Osteocyte (in vitro differentiated cells): ENCODE data around the gene LPIN2. TPM values are rescaled to one million over a fixed set of nuclear protein-coding genes. Genes with fewer than 3 reads are reported as not detected.

Source experiments
- DNase-seq: peaks from one replicate; pipeline ENCODE4 v3.0.0; 2021; ENCODE audit warnings: mixed read lengths; ENCODE audit not compliant: unreplicated experiment; ENCODE audit errors: extremely low spot score
- H3K27ac Mint-ChIP-seq: one replicate; pipeline ENCODE4 v1.8.0; 2021; ENCODE audit warnings: mild to moderate bottlenecking, mixed read lengths; ENCODE audit not compliant: unreplicated experiment
- H3K27me3 Mint-ChIP-seq: one replicate; pipeline ENCODE4 v1.8.0; 2021; ENCODE audit warnings: mixed read lengths; ENCODE audit not compliant: unreplicated experiment
- H3K36me3 Mint-ChIP-seq: one replicate; pipeline ENCODE4 v1.8.0; 2021; ENCODE audit warnings: mixed read lengths; ENCODE audit not compliant: unreplicated experiment
- H3K4me1 Mint-ChIP-seq: one replicate; pipeline ENCODE4 v1.8.0; 2021; ENCODE audit warnings: mixed read lengths; ENCODE audit not compliant: unreplicated experiment
- H3K4me3 Mint-ChIP-seq: one replicate; pipeline ENCODE4 v1.8.0; 2021; ENCODE audit warnings: mild to moderate bottlenecking, moderate library complexity, mixed read lengths; ENCODE audit not compliant: unreplicated experiment
- H3K9me3 Mint-ChIP-seq: one replicate; pipeline ENCODE4 v1.8.0; 2021; ENCODE audit warnings: mixed read lengths; ENCODE audit not compliant: unreplicated experiment
- total RNA-seq: library from RNA; stranded (reverse); gene quantifications from 2 replicates; pipeline ENCODE4 v1.2.1, GENCODE V29; 2021
- TF ChIP-seq, protein P1 (sequence below): fragments of 200-600 bp; sonication (generic); IDR thresholded peaks from 2 replicates; pipeline ENCODE4 v1.5.0; 2021; ENCODE audit warnings: antibody characterized with exemption, mild to moderate bottlenecking, moderate library complexity

LPIN2 gene
- total RNA-seq, 1 donor from 2014 or later, result 34.8 TPM

GRCh38 chr18:2985628-2986027, 27.3 kb downstream of the LPIN2 start:
- no peak for DNase-seq
- Mint-ChIP-seq H3K9me3 (peaks cover 13% of the 10 kb centered on the region), H3K27me3 (no peaks in the 10 kb centered on the region), H3K27ac (peak overlapping the region; percentile 1), H3K36me3 (peaks cover 9% of the 10 kb centered on the region), H3K4me3 (no peak overlapping the region), H3K4me1 (peaks cover 77% of the 10 kb centered on the region)
- TF ChIP-seq, protein P1, sequence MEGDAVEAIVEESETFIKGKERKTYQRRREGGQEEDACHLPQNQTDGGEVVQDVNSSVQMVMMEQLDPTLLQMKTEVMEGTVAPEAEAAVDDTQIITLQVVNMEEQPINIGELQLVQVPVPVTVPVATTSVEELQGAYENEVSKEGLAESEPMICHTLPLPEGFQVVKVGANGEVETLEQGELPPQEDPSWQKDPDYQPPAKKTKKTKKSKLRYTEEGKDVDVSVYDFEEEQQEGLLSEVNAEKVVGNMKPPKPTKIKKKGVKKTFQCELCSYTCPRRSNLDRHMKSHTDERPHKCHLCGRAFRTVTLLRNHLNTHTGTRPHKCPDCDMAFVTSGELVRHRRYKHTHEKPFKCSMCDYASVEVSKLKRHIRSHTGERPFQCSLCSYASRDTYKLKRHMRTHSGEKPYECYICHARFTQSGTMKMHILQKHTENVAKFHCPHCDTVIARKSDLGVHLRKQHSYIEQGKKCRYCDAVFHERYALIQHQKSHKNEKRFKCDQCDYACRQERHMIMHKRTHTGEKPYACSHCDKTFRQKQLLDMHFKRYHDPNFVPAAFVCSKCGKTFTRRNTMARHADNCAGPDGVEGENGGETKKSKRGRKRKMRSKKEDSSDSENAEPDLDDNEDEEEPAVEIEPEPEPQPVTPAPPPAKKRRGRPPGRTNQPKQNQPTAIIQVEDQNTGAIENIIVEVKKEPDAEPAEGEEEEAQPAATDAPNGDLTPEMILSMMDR, result peak; percentile 49

- Mint-ChIP-seq H3K4me3 (no peak overlapping the region), H3K27ac (peak overlapping the region; percentile 29), H3K9me3 (peaks cover 7% of the 10 kb centered on the region), H3K4me1 (peaks cover 86% of the 10 kb centered on the region), H3K27me3 (no peaks in the 10 kb centered on the region), H3K36me3 (peaks cover 4% of the 10 kb centered on the region)
- DNase-seq, result no peak
- TF ChIP-seq, protein P1, result no peak
These were observed 28.2 kb downstream of the LPIN2 start for GRCh38 chr18:2984703-2985261.

DNA sequence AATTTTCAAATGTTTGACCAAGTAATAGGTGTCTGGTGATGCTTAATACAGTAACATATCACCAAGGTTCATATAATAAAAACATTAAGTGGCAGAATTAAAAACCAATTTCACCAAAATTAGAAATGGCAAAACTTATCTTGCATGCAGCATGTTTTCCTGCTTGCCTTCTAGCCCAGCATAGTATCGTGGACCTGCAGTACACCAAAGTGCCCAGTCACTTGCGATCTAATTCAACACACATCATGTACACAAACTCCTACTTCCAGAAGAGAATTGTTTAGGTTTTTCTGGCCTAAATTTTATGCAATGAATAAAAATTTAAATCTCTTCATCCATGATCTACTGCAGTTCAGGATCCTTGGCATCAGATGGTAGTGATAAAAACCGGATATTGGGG, 28.9 kb downstream of the LPIN2 start:
- Mint-ChIP-seq H3K27me3 (no peaks in the 10 kb centered on the region), H3K36me3 (peaks cover under 1% of the 10 kb centered on the region), H3K4me1 (peaks cover 89% of the 10 kb centered on the region), H3K4me3 (no peak overlapping the region), H3K27ac (peak overlapping the region; percentile 29), H3K9me3 (peaks cover 2% of the 10 kb centered on the region)
- TF ChIP-seq, protein P1, result no peak
- no peak for DNase-seq

DNA sequence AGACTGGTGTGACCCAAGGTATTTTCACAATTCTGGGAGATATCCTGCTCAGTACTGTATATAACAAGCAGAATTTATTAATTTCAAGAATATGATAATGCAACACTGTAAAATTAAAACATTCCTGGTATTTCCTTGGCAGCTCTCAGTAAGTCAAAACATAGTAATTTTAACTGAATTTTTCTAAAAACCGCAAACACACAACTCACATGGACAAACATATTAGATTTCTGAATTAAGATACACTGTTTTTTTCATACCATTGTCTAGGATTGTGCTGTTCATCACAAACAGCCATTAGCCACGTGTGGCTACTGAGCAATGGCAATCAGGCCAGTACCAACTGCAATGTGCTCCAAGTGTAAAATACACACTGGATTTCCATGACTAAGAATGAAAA, 29.6 kb downstream of the LPIN2 start:
- no peak for DNase-seq
- Mint-ChIP-seq H3K9me3 (no peaks in the 10 kb centered on the region), H3K27ac (peak overlapping the region; percentile 98), H3K27me3 (no peaks in the 10 kb centered on the region), H3K36me3 (no peaks in the 10 kb centered on the region), H3K4me1 (peaks cover 89% of the 10 kb centered on the region), H3K4me3 (no peak overlapping the region)
- TF ChIP-seq, protein P1, result no peak

DNA sequence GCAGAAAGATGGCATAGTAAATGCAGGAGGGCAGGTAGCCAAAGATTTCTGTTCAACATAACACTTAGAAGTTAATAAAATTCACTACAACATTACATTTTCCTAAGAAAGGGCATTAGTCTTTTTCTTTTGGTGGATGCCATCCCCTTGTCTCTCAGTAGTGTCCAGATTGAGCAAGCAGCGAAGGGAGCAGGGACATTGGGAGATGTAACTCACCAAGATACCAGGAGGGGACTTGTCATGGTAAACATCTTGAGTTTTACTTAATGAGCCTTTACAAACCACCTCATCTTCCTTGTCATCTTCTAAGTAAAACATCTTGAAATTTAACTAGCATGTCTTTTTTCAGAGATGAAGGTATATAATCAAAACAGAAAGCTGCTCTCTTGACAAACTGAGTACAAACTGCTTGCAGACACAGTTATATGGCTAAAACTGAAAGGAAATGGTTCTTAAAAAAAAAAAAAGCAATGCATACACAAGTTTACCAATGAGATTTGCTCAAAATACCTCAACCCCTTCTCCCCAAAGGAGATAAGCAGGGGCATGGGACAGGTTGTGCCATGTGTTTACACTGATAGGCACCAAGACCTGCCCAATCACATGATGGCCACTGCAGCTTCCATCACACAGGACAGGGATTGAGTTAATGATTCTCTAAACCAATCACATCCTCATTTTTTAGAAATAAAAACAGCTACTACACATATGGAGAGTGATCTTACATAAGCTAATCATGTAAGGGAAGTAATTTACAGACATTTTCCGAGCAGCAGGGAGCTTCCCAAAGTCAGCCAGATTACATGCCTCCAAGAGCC, 30.3 kb downstream of the LPIN2 start:
- no peaks in the 10 kb centered on the region for H3K9me3 Mint-ChIP-seq
- no peak for DNase-seq
- TF ChIP-seq, protein P1, result no peak
- no peaks in the 10 kb centered on the region for H3K27me3 Mint-ChIP-seq
- H3K27ac Mint-ChIP-seq, result peak overlapping the region; percentile 98
- H3K4me1 Mint-ChIP-seq, result peaks cover 89% of the 10 kb centered on the region
- H3K36me3 Mint-ChIP-seq, result no peaks in the 10 kb centered on the region
- peak overlapping the region; percentile 34 for H3K4me3 Mint-ChIP-seq
